A673 (cell line): ENCODE measurements around the gene CLEC4M.

Experiments used
- EZH2 ChIP-seq: fragments of 200-600 bp; sonication (generic); IDR thresholded peaks from 2 replicates; pipeline ENCODE4 v1.6.1; 2017; ENCODE audit warnings: borderline replicate concordance, low read depth, mild to moderate bottlenecking, mixed read lengths, antibody characterized with exemption, low read length; ENCODE audit not compliant: poor library complexity, severe bottlenecking
- TF ChIP-seq, protein P1 (sequence below): fragments of 300-800, 200-600 bp; sonication (generic); conservative IDR thresholded peaks from 2 replicates; pipeline ENCODE4 v1.5.1; 2017; ENCODE audit warnings: low read depth, mild to moderate bottlenecking, antibody characterized with exemption, low read length, moderate library complexity, mixed read lengths

DNA sequence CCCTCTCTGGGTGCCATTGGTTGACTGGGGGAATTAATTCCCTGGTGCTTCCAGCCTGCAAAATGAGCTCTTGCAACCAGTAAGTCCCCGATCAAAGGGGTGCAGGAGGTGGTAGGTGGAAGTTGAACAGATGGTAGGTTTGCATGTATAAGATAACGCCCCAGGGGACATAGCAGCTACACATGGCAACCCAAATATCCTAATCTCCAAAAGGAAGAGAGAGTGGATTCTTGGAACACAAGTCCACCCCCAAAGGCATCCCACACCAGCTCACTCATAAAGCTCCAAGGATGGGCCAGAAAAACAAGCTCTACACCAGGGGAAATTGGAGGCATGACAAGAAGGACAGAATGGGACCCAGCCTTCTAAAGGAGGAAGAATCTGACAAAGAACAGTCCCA lies 20.5 kb upstream of the CLEC4M start:
- TF ChIP-seq, protein P1, sequence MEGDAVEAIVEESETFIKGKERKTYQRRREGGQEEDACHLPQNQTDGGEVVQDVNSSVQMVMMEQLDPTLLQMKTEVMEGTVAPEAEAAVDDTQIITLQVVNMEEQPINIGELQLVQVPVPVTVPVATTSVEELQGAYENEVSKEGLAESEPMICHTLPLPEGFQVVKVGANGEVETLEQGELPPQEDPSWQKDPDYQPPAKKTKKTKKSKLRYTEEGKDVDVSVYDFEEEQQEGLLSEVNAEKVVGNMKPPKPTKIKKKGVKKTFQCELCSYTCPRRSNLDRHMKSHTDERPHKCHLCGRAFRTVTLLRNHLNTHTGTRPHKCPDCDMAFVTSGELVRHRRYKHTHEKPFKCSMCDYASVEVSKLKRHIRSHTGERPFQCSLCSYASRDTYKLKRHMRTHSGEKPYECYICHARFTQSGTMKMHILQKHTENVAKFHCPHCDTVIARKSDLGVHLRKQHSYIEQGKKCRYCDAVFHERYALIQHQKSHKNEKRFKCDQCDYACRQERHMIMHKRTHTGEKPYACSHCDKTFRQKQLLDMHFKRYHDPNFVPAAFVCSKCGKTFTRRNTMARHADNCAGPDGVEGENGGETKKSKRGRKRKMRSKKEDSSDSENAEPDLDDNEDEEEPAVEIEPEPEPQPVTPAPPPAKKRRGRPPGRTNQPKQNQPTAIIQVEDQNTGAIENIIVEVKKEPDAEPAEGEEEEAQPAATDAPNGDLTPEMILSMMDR: no peak
- TF ChIP-seq EZH2: no peak
